DMS 273 (cell line): ENCODE data around the gene RNF114.
"Not testable (repeated sequence)": the region's sequence is repeated elsewhere in the genome, so short reads cannot be mapped to it uniquely, and the experiment has no call there.

ENCODE experiments used
- DNase-seq: peaks from one replicate; lab custom pipeline; 2025; ENCODE audit not compliant: unreplicated experiment; lab: John Stamatoyannopoulos, UW

Gene RNF114

DNA sequence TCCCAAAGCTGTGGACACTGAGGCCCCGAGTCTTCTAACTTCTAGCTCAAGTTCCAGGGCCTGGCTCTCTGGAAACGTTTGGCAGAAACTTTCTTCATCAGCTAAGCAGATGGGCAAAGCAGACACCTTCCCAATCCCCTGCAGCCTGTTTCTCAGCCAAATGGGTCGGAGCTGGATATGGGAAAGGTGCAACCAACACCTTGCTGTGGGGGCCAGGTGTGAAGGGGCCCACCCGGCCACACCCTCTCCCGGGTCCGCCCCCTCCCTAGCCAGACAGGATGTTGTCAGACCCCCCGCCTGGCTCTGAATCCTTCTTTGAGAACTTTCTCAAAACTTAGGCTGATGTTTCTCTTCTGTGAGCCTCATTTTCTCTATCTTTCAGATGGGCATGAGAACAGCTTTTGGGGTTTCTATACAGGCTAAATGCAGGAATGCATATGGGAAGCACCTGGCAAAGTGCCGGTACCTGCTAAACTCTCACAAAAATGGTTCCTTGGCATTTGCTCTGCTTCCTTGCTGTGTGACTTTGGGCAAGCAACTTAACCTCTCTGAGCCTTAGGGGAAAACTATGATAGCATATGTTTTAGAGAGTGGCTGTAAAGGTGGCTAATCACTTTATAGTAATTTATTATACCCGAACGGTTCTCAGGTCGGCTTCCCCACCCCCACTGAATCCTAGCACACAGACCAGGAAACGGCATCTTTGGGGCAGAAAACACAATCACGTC is 48.4 kb downstream of the RNF114 start:
- peak; percentile 41 for DNase-seq

DNA sequence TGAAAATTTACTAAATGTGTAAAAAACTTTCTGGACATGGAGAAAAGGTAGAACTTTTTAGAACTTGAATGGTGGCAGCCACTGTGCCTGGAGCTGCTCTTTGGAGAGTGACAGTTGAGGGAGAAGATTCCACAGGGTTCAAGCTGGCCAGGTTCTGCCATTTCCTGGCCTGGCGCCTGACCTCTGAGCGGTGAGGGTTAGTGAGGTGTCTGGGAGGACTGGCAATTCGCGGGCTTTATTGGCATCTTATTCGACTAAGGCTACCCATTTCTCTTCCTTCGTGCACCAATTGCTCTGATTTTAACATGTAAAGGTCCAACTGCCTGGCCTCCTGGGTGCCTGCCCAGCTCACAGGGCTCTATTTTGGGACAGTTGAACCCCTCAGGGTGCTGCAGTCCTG is 49.0 kb downstream of the RNF114 start:
- DNase-seq, result no peak

DNA sequence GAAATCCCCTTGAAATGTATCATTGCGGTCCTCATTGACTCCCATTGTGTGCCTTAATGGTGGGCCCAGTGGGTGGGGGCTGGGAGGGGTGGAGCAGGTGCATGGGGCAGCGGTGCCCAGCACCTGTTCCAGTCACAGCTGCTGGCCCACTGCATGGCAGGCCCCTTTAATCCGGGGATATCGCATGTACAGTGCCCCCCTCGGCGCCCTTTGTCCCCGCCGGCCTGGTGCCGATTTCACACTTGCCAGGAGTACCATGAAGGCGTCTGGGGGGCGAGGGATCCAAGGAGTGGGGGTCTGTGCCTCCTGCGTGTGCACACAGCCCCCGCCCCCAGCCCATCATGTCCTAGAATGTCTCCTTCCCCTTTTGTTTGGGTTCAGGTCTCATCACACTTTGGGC is 49.4 kb downstream of the RNF114 start:
- no peak for DNase-seq

DNA sequence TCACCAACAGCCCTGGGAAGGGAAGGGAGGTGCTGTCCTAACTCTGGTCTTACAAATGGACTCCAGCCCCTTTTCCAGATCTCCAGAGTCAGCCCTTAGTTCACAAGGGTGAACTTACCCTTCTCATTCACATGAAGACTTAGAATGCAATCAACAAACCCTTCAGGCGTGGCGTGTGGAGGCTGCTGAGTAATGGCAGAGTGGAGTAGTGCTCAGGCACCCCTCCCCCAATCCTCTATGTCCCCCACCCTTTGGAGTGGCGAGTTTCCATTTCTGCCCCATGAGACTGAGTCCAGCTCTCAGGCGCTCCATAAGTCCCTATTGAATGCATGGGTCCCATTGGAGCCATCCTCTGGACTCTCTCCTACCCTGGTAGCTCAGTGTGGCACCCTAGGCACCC is 49.9 kb downstream of the RNF114 start:
- no peak for DNase-seq

DNA sequence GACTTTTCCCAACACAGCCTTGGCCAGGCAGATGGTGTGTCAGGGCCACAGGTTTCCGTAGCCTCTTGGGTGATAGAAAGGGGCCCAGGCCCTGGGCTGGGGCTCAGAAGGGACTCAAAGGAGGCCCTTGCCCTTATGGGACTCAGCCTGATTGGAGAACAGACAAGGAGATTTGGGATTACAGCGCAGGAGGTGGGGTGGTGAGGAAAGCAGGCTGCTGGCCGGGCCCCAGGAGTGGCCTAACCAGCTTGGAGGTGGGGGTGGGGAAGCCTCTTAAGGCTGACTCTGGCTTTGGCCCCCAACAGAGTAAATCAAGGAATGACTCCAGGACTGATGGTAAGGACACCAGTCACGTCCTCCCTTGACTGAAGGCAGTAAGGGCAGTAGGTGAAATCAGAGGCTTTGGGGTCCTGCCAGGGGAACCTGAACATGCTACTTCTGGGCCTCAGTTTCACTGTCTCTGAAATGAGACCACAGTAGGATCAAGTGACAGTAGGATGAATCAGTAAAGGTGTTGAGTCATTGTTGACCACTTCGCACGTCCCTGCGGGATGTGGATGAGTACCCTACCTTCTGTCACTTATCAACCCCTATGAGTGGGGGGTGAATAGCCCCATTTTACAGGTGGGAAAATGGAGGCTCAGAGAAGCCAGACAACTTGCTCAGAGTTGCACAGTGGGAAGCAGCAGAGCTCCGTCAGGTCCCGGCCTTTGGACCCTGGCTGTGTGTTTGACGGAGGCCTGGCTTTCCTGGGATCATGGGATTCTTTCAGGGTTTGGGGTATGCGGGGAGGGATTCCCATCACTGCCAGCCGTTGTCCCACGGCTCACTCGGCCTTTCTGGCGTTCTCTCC is 51.0 kb downstream of the RNF114 start:
- DNase-seq, result peak; percentile 29

DNA sequence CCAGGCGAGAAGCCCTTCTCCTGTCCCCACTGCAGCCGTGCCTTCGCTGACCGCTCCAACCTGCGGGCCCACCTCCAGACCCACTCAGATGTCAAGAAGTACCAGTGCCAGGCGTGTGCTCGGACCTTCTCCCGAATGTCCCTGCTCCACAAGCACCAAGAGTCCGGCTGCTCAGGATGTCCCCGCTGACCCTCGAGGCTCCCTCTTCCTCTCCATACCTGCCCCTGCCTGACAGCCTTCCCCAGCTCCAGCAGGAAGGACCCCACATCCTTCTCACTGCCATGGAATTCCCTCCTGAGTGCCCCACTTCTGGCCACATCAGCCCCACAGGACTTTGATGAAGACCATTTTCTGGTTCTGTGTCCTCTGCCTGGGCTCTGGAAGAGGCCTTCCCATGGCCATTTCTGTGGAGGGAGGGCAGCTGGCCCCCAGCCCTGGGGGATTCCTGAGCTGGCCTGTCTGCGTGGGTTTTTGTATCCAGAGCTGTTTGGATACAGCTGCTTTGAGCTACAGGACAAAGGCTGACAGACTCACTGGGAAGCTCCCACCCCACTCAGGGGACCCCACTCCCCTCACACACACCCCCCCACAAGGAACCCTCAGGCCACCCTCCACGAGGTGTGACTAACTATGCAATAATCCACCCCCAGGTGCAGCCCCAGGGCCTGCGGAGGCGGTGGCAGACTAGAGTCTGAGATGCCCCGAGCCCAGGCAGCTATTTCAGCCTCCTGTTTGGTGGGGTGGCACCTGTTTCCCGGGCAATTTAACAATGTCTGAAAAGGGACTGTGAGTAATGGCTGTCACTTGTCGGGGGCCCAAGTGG is 51.9 kb downstream of the RNF114 start:
- DNase-seq, result no peak

DNA sequence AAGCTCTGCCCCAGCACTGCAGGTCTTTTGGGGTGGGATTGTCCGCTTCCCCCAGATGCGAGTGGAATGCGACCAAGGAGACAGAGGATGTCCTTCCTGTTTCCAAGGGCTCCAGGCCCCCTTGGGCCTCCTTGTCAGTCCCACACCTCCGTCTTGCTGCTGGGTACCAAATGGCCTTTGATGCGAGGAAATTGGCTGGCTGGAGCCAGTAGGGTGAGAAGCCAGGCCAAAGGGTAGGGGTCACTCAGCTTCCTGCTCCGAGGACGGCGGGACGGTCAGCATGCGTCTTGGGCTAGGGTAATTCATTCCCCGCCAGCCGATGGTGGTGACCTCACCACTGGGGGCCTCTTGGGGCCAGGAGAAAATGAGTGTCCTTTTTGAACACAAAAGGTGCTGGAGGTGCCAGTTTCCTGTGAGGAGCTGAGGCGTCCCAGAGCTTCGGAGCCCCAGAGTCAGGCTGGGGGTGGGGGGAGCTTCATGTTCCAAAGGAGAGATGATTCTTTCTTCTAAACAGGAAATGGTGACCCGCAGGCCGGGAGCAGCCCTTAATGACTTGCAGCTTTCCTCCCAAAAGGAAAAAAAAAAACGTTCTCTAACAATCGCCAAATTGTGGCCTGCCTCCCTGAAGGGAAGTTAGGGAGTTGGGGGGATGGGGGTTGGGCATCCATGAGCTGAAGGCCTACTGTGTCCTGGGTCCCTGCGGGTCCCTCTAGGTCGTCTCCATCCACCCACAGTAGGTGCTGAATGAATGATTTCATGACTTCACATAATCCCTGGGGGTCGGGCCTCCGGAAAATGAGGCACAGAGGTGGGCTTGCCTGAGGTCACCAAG is 53.3 kb downstream of the RNF114 start:
- DNase-seq, result no peak

DNA sequence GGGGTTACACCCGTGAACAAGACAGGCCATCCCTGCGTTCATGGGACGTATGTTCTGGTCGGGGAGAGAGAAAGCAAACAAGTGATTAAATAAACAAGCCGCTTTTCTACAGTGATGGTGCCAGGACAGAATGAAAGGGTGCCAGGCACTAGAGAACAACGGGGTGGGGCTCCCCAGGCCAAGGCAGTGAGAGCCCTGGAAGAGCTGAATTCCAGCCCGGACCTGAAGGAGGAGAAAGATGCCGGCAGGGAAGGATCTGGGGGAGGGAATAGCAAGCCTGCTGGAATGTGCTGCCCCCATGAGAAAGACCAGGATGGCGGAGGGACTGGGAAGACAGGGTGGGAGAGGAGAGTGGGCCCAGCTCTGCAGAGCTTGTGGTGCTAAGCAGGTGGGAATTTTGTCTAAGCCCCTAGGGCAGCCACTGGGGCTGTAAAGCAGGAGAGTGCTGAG is 54.1 kb downstream of the RNF114 start:
- DNase-seq, result no peak

DNA sequence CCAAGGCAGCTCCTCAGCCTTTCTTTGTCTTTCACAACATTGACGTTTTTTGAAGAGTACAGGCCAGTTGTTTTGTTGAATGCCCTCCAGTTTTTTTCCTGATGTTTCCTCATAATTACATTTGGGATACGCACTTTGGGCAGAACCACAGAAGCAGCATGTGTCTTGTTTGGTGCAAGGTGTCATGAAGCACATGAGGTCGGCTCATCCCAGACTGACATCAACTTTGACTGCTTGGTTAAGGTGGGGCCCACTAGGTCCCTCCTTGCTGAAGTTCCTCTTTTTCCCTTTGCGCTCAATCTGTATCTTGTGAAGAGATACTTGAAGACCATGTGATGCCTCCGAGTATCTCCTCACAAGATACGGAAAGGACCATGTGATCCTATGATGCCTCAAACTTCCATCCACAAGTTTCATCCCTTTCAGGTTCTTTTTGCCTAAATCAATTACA is 57.1 kb downstream of the RNF114 start:
- no peak for DNase-seq

DNA sequence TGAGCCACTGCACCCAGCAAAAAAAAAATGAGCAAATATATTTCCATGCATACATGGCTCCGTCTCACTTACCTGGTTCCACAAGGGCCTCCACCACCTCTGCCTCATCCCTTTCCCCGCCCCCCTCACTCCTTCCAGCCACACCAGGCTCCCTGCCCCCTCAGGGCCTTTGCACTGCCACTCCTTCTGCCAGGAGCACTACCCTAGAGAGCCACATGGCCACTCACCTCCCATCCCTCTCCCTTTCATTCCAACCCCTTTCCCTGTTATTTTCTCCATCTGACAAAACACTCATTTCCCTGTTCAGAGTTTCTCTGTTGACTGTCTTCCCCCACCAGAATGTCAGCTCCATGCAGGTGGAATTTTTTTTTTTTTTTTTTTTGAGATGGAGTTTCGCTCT is 59.4 kb downstream of the RNF114 start:
- no peak for DNase-seq

DNA sequence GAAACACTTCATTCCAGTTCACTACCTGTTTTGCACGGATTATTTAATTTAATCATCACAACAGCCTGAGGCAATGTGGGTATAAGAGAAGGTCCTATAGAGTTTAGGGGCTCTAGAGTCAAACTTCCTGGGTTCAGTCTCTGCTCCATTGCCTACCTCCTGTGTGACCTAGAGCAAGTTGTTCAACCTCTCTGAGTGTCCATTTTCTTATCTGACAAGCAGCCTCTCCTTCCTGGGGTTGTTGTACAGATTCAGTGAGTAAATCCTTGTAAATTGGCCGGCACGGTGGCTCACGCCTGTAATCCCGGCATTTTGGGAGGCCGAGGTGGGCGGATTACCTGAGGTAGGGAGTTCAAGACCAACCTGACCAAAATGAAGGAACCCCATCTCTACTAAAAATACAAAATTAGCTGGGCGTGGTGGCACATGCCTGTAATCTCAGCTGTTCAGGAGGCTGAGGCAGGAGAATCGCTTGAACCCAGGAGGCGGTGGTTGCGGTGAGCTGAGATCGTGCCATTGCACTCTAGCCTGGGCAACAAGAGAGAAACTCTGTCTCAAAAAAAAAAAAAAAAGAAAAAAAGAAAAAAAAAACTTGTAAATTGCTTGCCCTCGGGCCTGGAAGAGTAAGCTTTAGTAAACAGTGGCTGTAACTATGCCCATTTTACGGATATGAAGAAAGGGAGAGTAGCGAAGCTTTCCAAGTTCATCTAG is 62.4 kb downstream of the RNF114 start:
- not testable (repeated sequence) for DNase-seq

DNA sequence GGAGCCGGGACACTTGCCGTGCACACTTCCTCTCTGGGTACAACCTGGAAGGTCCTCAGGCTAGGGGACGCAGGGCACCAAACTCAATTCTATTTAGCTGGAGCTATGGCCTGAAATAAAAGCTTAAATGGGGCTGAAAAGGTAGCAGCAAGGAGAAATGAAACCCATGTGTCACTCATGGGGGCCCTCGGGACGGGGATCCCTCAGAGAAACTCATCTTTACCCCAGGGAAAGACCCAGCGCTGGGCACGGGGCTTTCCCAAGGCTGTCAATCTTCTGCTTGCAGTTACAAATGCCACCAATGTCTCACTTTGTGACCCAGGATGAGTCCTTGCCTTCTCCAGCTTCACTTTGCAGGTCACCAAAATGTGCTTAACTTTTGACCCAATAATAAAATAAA is 63.1 kb downstream of the RNF114 start:
- no peak for DNase-seq

DNA sequence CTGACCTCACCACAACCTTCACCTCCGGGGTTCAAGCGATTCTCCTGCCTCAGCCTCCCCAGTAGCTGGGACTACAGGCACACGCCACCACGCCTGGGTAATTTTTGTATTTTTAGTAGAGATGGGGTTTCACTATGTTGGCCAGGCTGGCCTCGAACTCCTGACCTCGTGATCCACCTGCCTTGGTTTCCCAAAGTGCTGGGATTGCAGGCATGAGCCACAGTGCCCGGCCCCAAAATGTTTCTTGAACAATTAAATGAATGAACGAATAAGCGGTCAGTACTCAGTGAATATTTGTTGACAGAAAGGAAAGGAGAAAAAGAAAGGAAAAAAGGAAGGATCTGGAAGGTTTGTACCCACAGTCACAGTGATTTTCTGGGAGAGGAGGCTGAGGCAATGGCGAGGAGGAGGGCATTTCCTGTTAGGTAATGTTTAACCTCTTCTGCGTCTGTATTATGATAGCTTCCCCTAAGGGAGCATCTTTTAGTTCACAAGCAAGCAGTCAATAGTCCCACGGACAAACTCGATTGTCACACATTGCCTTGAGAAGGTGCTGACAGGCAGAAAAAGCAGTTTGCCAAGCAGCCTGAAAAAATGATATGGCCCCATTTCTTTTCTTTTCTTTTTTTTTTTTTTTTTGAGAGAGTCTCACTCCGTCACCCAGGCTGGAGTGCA is 64.5 kb downstream of the RNF114 start:
- DNase-seq, result not testable (repeated sequence)

DNA sequence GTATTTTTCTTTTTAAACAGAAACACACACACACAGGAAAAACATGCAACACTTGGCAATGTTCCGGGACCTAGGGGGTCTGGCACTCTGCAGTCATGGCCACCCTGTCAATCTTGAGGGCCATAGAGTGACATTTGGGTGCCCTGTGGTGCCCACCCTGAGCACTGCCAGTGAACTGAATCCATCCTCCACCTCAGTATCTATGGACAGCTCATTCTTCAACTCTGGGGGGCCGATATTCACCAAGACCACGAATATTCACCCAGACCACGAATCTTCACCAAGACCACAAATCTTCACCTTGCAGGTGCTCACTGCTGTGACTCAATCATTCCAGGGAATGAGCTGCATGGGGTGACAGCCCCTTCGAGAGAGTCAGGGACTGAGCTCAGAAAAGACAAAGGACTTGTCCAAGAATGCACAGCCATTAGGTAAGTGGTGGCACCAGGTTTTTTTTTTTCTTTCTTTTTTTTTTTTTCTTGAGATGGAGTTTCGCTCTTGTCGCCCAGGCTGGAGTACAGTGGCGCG is 65.7 kb downstream of the RNF114 start:
- DNase-seq, result no peak

DNA sequence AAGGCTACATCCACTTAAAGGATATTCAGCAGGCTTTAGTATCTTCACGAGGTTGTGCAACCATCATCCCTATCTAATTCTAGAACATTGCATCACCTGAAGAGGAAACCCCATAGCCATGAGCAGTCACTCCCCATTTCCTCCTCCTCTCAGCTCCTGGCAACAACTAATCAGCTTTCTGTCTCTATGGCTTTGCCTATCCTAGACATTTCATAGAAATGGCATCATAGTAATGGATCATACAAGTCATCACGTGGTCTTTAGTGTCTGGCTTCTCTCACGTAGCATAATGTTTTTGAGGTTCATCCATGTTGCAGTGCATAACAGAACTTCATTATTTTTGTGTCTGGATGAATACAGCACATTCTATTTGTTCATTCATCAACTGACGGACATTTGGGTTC is 67.1 kb downstream of the RNF114 start:
- DNase-seq, result no peak
